HG02610 (cell line): Measurements from ENCODE around the gene GSK3A.

Source experiments
- ATAC-seq: cut with Tn5 transposase; IDR thresholded peaks from one replicate; pipeline ENCODE4 v1.9.1; 2021; ENCODE audit warnings: mild to moderate bottlenecking, moderate library complexity; ENCODE audit not compliant: unreplicated experiment

Gene GSK3A

GRCh38 chr19:42229301-42229854 lies 13.0 kb downstream of the GSK3A start:
- ATAC-seq, result no peak

GRCh38 chr19:42228641-42229040 lies 13.8 kb downstream of the GSK3A start:
- ATAC-seq, result no peak

GRCh38 chr19:42226886-42227285 lies 15.5 kb downstream of the GSK3A start:
- no peak for ATAC-seq

DNA sequence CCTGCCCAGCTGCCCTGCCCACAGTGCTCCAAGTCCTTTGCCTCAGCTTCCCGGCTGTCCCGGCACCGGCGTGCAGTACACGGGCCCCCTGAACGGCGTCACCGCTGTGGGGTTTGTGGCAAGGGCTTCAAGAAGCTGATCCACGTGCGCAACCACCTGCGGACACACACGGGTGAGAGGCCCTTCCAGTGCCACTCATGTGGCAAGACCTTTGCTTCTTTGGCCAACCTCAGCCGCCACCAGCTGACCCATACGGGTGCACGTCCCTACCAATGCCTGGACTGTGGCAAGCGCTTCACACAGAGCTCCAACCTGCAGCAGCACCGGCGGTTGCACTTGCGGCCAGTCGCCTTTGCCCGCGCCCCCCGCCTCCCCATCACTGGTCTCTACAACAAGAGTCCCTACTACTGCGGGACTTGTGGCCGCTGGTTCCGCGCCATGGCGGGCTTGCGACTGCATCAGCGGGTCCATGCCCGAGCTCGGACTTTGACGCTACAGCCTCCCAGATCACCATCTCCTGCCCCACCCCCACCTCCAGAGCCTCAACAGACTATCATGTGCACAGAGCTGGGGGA lies 16.6 kb downstream of the GSK3A start:
- ATAC-seq, result no peak

DNA sequence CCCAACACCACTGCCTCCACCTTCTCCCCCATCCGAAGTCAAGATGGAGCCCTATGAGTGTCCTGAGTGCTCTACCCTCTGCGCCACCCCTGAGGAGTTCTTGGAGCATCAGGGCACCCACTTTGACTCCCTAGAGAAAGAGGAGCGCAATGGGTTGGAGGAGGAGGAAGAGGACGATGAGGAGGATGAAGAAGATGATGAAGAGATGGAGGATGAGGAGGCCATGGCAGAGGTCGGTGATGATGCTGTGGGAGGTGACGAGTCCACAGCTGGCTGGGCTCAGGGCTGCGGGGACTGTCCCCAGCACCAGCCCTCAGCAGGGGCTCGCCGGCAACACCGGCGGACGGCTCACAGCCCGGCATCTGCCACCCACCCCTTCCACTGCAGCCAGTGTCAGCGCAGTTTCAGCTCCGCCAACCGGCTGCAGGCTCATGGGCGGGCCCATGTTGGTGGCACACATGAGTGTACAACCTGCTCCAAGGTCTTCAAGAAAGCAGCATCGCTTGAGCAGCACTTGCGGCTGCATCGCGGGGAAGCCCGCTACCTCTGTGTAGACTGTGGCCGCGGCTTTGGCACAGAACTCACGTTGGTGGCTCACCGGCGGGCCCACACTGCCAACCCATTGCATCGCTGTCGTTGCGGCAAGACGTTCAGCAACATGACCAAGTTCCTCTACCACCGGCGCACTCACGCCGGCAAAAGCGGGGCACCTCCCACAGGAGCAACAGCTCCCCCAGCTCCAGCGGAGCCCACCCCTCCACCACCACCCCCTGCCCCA lies 17.3 kb downstream of the GSK3A start:
- ATAC-seq, result no peak

- no peak for ATAC-seq
Measured at GRCh38 chr19:42220751-42221097, 21.7 kb downstream of the GSK3A start.

GRCh38 chr19:42219812-42220750 lies 22.3 kb downstream of the GSK3A start, which contains the start of gene ZNF526:
TSS of gene ZNF526 (plus strand) at chr19:42220312. CDS start at chr19:42224404, 4,092 bp downstream.
- peak; percentile 75 for ATAC-seq

GRCh38 chr19:42217520-42218437 lies 24.6 kb downstream of the GSK3A start, which contains the start of gene DEDD2:
TSS of gene DEDD2 (minus strand) at chr19:42217677. CDS start at chr19:42217007, 670 bp downstream.
- peak; percentile 81 for ATAC-seq

DNA sequence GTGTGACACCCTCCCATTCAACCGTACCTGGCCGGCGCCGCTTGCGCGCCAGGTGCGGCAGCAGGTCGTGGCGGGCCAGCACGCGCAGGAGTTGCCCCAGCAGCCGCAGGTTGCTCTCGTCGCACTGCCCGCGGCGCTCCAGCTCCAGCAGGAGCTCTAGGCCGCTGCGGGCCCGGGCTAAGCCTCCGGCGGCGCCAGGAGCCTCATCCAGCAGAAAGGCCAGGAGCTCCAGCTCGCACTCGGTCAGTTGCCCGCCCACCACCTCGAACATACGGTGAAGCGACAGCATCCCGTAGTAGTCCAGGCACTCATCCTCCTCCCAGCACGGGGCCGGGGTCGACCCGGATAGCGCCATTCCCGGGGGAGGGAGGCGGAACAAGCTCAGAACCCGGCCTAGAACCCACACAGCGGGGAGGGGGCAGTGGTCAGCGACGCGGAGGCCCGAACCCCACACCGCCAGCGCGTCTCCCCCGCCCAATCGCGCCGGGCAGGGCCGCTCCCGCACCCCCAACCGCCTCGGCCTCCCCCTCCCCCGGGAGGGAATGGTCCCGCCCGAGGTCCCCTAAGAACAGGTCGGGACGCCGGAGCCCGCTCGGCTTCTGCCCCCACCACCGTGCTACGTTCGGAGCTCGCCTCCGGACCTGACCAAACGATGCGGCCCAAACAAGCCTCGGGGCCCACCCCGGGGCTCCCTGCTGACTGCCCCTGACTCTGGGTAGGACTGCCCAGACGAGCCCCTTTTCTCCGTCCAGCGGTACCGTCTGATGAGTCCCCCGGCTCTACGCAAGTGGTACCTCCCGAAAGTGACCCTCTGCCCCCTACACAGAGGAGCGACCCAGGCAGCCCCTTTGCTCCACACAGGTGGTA lies 25.5 kb downstream of the GSK3A start:
- no peak for ATAC-seq

GRCh38 chr19:42214810-42215485 lies 27.5 kb downstream of the GSK3A start:
- ATAC-seq, result no peak

GRCh38 chr19:42212886-42213285 lies 29.5 kb downstream of the GSK3A start:
- no peak for ATAC-seq

DNA sequence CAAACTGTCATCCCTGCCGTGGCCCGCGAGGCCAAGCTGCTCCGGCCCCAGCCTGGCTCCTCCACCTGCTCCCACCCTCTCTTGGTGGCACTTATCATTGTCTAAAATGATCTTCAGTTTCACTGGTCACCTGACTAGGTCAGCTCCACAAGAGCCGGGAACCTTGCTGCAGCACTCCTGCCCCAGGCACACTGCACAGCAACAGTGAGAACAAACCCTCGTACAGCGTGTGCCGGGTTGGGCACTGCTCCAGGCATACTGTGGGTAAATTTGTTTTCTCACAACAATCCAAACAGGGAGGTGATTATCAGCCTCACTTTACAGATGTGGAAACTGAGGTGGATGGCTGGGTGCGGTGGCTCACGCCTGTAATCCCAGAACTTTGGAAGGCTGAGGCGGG lies 33.8 kb downstream of the GSK3A start:
- ATAC-seq, result no peak

- ATAC-seq, result no peak
Measured at GRCh38 chr19:42207767-42208271, 34.6 kb downstream of the GSK3A start.

GRCh38 chr19:42206871-42207755 lies 35.3 kb downstream of the GSK3A start:
- ATAC-seq, result no peak

DNA sequence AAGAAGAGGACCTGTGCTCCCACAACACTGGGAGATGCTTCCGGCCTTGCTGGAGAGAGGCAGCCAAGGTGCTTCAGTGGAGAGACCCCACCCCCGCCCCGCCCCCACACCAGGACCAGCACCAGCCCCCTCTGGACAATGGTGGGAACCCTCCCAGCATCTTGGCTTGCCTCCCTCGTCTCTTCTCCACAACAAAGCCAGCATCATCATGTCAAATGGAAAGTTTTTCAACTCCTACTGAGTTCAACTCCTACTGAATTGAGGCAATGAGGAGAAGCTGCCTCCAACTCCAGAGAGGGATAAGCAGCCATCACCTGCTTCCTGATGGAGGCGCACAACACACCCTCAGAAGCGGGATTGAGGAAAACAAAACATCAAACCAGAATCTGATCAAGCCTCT lies 37.7 kb downstream of the GSK3A start:
- ATAC-seq, result no peak

GRCh38 chr19:42203700-42204099 lies 38.7 kb downstream of the GSK3A start:
- no peak for ATAC-seq

- ATAC-seq, result no peak
Measured at GRCh38 chr19:42202290-42202880, 40.0 kb downstream of the GSK3A start.
